H1 (cell line): Measurements from ENCODE around the gene SPOCK1. TPM values are rescaled to one million over a fixed set of nuclear protein-coding genes. Genes with fewer than 3 reads are reported as not detected.

Experiments
- GABPA ChIP-seq: IDR thresholded peaks from 2 replicates; pipeline ENCODE4 v1.6.1; 2011; ENCODE audit warnings: mild to moderate bottlenecking, low read length, moderate library complexity, borderline replicate concordance; ENCODE audit not compliant: insufficient read depth
- KDM4A ChIP-seq: IDR thresholded peaks from one replicate; pipeline ENCODE4 v1.7.1; 2012; ENCODE audit warnings: low read depth, mild to moderate bottlenecking, moderate library complexity, low read length, inconsistent platforms; ENCODE audit not compliant: severe bottlenecking
- MAFK ChIP-seq: IDR thresholded peaks from 2 replicates; pipeline ENCODE4 v1.6.1; 2012; ENCODE audit warnings: low read depth, mild to moderate bottlenecking, improper control_type of control experiment, low read length
- NRF1 ChIP-seq: IDR thresholded peaks from 2 replicates; pipeline ENCODE4 v1.6.1; 2011; ENCODE audit warnings: mild to moderate bottlenecking, low read depth, low read length, improper control_type of control experiment
- POU5F1 ChIP-seq: IDR thresholded peaks from 2 replicates; pipeline ENCODE4 v1.6.1; 2011; ENCODE audit warnings: low read depth, mild to moderate bottlenecking, low read length, moderate library complexity
- RNF2 ChIP-seq: fragments of 200-900, 300-1000 bp; sonication (generic); IDR thresholded peaks from 2 replicates; pipeline ENCODE4 v1.7.1; 2016; ENCODE audit warnings: borderline replicate concordance, low read depth, mild to moderate bottlenecking, antibody characterized with exemption, low read length; ENCODE audit not compliant: poor library complexity, severe bottlenecking; ENCODE audit errors: missing control alignments
- SP2 ChIP-seq: IDR thresholded peaks from 2 replicates; pipeline ENCODE4 v1.6.1; 2012; ENCODE audit warnings: mild to moderate bottlenecking, low read length, inconsistent platforms
- SRF ChIP-seq: IDR thresholded peaks from 2 replicates; pipeline ENCODE4 v1.6.1; 2011; ENCODE audit warnings: mild to moderate bottlenecking, low read depth, low read length, moderate library complexity
- SUZ12 ChIP-seq: fragments of 200-600 bp; sonication (generic); IDR thresholded peaks from 2 replicates; pipeline ENCODE4 v1.6.1; 2012; ENCODE audit warnings: mild to moderate bottlenecking, inconsistent platforms, low read length, moderate library complexity, mixed read lengths
- polyA plus RNA-seq, 7 experiments: library from polyadenylated mRNA; depleted of rRNA in 3 of 7; stranded (reverse) in 5 of 7; unstranded in 2 of 7; fragments of >200 nt in 5 of 7; fragments of 200-250 nt in 2 of 7; gene quantifications; 1 replicate in 5 of 7; 2 replicates in 1 of 7; 4 replicates in 1 of 7; pipeline versions ENCODE4 v1.2.1 to v1.2.3, GENCODE V29; 2011 to 2013; ENCODE audit warnings: missing spikeins in 2 of 7, mixed read lengths in 2 of 7
- total RNA-seq: library from RNA; stranded (reverse); fragmentation: NEBNext Ultra II Directional; extraction: Animal tissue kit (Norgen Biotek cat#: 25700); gene quantifications from 2 replicates; pipeline ENCODE4 v1.2.1, GENCODE V29; 2021

Gene SPOCK1
- total and polyA plus RNA-seq, 2 of the 8 experiments (the other 6 are each of a cell fraction or from before 2014, with no cell fraction given) = 6.9 to 18.1 TPM

- TF ChIP-seq KDM4A (no peak), SUZ12 (no peak), MAFK (no peak), GABPA (no peak), SP2 (no peak), NRF1 (no peak), POU5F1 (no peak), RNF2 (no peak), SRF (no peak)
- TF ChIP-seq, all 59 proteins: peak for 0
Measured at GRCh38 chr5:137004279-137004678, 494.8 kb downstream of the SPOCK1 start (continued).
